Measurements from ENCODE around the gene PPP1R13L. TPM values are rescaled to one million over a fixed set of nuclear protein-coding genes. Genes with fewer than 3 reads are reported as not detected.

The PPP1R13L gene
- total and polyA plus RNA-seq, 2 of the 8 experiments (the other 6 are each of a cell fraction or from before 2014, with no cell fraction given), result 9.1 to 15.3 TPM

- no peak overlapping the region for H2AK5ac ChIP-seq (ENCODE audit: low read depth, low read length)
- POLR2A ChIA-PET (ENCODE audit: partially characterized antibody), result interaction anchor here (1.2 to 2.4 kb wide), 2 partner anchors 9 to 11 kb away, joined by 5 to 14 read pairs; no protein-coding TSS in a partner anchor
- peaks cover 0 to 10% of the 10 kb centered on the region in 2 experiments; a peak in 1 of 4 replicates for H3K79me2 ChIP-seq (ENCODE audit: control insufficient read depth in 1 of 2, insufficient read depth in 2 of 2, low read length in 2 of 2)
- H4K5ac ChIP-seq (ENCODE audit: insufficient read length, low read depth, low read length), result no peak overlapping the region
- no peak overlapping the region for H4K91ac ChIP-seq (replicated peaks; ENCODE audit: insufficient read length, low read length)
- H3K4me1 ChIP-seq (replicated peaks in 1 of 4; ENCODE audit: control insufficient read depth in 3 of 4, insufficient read depth in 4 of 4, low read length in 3 of 4), result peaks cover 0 to 3% (median 0%) of the 10 kb centered on the region in 4 experiments; a peak in 1 of 7 replicates
- H3K23ac ChIP-seq (ENCODE audit: insufficient read length), result no peak overlapping the region
- no peak for TF ChIP-seq CTBP2 (IDR thresholded peaks at IDR 0.05; ENCODE audit: borderline replicate concordance, insufficient read depth, insufficient read length, low read length)
- TF ChIP-seq YY1 (IDR thresholded peaks at IDR 0.05; ENCODE audit: low read depth, low read length), result no peak
- H3K4ac ChIP-seq (replicated peaks; ENCODE audit: insufficient read length, low read depth, low read length), result no peak overlapping the region
- CTCF ChIA-PET (ENCODE audit: partially characterized antibody), result interaction anchor here (0.6 kb wide), 1 partner anchor 1987 kb away, joined by 3 read pairs; no protein-coding TSS in a partner anchor
- no peak overlapping the region for H3K4me2 ChIP-seq (ENCODE audit: insufficient read depth in 1 of 2, low read depth in 2 of 2, low read length in 2 of 2)
- peaks cover 14 to 65% (median 33%) of the 10 kb centered on the region in 4 experiments for H3K36me3 ChIP-seq (ENCODE audit: control insufficient read depth in 2 of 4, insufficient read depth in 4 of 4, low read length in 3 of 4)
- no peak for DNase-seq (ENCODE audit: low read depth in 1 of 2, low spot score in 2 of 2)
- no peaks in the 10 kb centered on the region for H3K27me3 ChIP-seq (replicated peaks in 1 of 4; ENCODE audit: control insufficient read depth in 3 of 4, extremely low read depth in 1 of 4, insufficient read depth in 3 of 4, low read length in 3 of 4)
- no peak overlapping the region for H2BK15ac ChIP-seq (ENCODE audit: low read length)
- no peak overlapping the region for H3K14ac ChIP-seq (ENCODE audit: insufficient read length)
- no peak overlapping the region for H3K27ac ChIP-seq (ENCODE audit: low read depth, low read length)
- no peaks in the 10 kb centered on the region for H3K9me3 ChIP-seq (ENCODE audit: insufficient read depth in 2 of 2, low read depth in 1 of 2, low read length in 1 of 2)
- no peak overlapping the region for H3K4me3 ChIP-seq (ENCODE audit: extremely low read depth in 1 of 4, insufficient read depth in 2 of 4, low read depth in 3 of 4, low read length in 4 of 4)
- H3K23me2 ChIP-seq (ENCODE audit: low read depth, low read length), result no peaks in the 10 kb centered on the region
- no peak overlapping the region for H2BK12ac ChIP-seq (ENCODE audit: low read depth, low read length)
- H2AFZ ChIP-seq (ENCODE audit: low read length), result no peak overlapping the region
- peaks cover 5 to 23% of the 10 kb centered on the region in 2 experiments for H4K20me1 ChIP-seq (replicated peaks in 1 of 2; ENCODE audit: control insufficient read depth in 1 of 2, insufficient read depth in 2 of 2, low read length in 2 of 2)
- no peak overlapping the region for H3K56ac ChIP-seq (replicated peaks; ENCODE audit: insufficient read length, low read depth, low read length)
- peaks cover 6% of the 10 kb centered on the region for H3K79me1 ChIP-seq (ENCODE audit: low read depth, low read length)
- WGBS, 2 experiments (ENCODE audit: extremely low coverage in 1 of 2, insufficient coverage in 1 of 2, insufficient read length in 1 of 2, insufficient replicate concordance in 2 of 2, low coverage in 1 of 2, low lambda C conversion rate in 2 of 2, missing lambda C conversion rate in 1 of 2), result 89% methylated on average over 11 of the region's 12 CpGs; no CpG with 5 or more reads in 1 of the 2 experiments
- H4K8ac ChIP-seq (ENCODE audit: extremely low read depth, insufficient read depth, low read length), result no peak overlapping the region
- FAIRE-seq, result no peak
- no peak overlapping the region for H3K18ac ChIP-seq (ENCODE audit: extremely low read depth, low read length)
- H3K9ac ChIP-seq (replicated peaks in 1 of 4; ENCODE audit: extremely low read depth in 1 of 4, low read depth in 3 of 4, low read length in 3 of 4), result no peak overlapping the region
- H2BK5ac ChIP-seq (ENCODE audit: low read depth, low read length), result no peak overlapping the region; the same call in 1 of the 2 replicates
- H2BK120ac ChIP-seq (replicated peaks; ENCODE audit: low read depth, low read length), result no peak overlapping the region
- no peak overlapping the region for H2BK20ac ChIP-seq (ENCODE audit: low read length)
Observed at GRCh38 chr19:45364696-45365095, 40.2 kb downstream of the PPP1R13L start.
